HEK293 (cell line): Measurements from ENCODE around the gene UGT2B17.
"Not testable (repeated sequence)": the region's sequence is repeated elsewhere in the genome, so short reads cannot be mapped to it uniquely, and the experiment has no call there.

Source experiments
- CTCF ChIP-seq: fragments of 450-650 bp; formaldehyde crosslinking; IDR thresholded peaks from 2 replicates; pipeline ENCODE4 v1.5.1; 2016; ENCODE audit warnings: missing biosample characterization, missing genetic modification characterization
- FEZF1 ChIP-seq: fragments of 450-650 bp; formaldehyde crosslinking; IDR thresholded peaks from 2 replicates; pipeline ENCODE4 v1.5.1; 2016; ENCODE audit warnings: missing biosample characterization, missing genetic modification characterization
- KLF7 ChIP-seq: fragments of 450-650 bp; formaldehyde crosslinking; IDR thresholded peaks from 2 replicates; pipeline ENCODE4 v1.5.1; 2016; ENCODE audit warnings: missing biosample characterization, missing genetic modification characterization, borderline replicate concordance
- TSHZ1 ChIP-seq: fragments of 450-650 bp; formaldehyde crosslinking; IDR thresholded peaks from 2 replicates; pipeline ENCODE4 v1.5.1; 2016; ENCODE audit warnings: missing biosample characterization, missing genetic modification characterization, borderline replicate concordance
- YY1 ChIP-seq: fragments of 450-650 bp; formaldehyde crosslinking; IDR thresholded peaks from 2 replicates; pipeline ENCODE4 v1.5.1; 2018; ENCODE audit warnings: missing biosample characterization, missing genetic modification characterization
- ZEB2 ChIP-seq: fragments of 450-650 bp; formaldehyde crosslinking; IDR thresholded peaks from 2 replicates; pipeline ENCODE4 v1.5.1; 2016; ENCODE audit warnings: missing biosample characterization, missing genetic modification characterization
- ZFP3 ChIP-seq: fragments of 450-650 bp; formaldehyde crosslinking; IDR thresholded peaks from 2 replicates; pipeline ENCODE4 v1.5.1; 2016; ENCODE audit warnings: low read depth, missing biosample characterization, missing genetic modification characterization
- ZNF140 ChIP-seq: fragments of 450-650 bp; formaldehyde crosslinking; IDR thresholded peaks from 2 replicates; pipeline ENCODE4 v1.5.1; 2016; ENCODE audit warnings: missing biosample characterization, missing genetic modification characterization
- ZNF169 ChIP-seq: fragments of 450-650 bp; formaldehyde crosslinking; IDR thresholded peaks from 2 replicates; pipeline ENCODE4 v1.5.1; 2016; ENCODE audit warnings: missing biosample characterization, missing genetic modification characterization
- ZNF248 ChIP-seq: fragments of 450-650 bp; formaldehyde crosslinking; IDR thresholded peaks from 2 replicates; pipeline ENCODE4 v1.5.1; 2017; ENCODE audit warnings: missing biosample characterization, missing genetic modification characterization
- ZNF266 ChIP-seq: fragments of 450-650 bp; formaldehyde crosslinking; IDR thresholded peaks from 2 replicates; pipeline ENCODE4 v1.5.1; 2016; ENCODE audit warnings: missing biosample characterization, missing genetic modification characterization, low read depth
- ZNF311 ChIP-seq: fragments of 450-650 bp; formaldehyde crosslinking; IDR thresholded peaks from 2 replicates; pipeline ENCODE4 v1.5.1; 2017; ENCODE audit warnings: missing biosample characterization, missing genetic modification characterization, borderline replicate concordance
- ZNF639 ChIP-seq: fragments of 450-650 bp; formaldehyde crosslinking; IDR thresholded peaks from 2 replicates; pipeline ENCODE4 v1.5.1; 2016; ENCODE audit warnings: missing biosample characterization, missing genetic modification characterization
- ZNF76 ChIP-seq: fragments of 450-650 bp; formaldehyde crosslinking; IDR thresholded peaks from 2 replicates; pipeline ENCODE4; 2016; ENCODE audit warnings: low read depth, missing biosample characterization, missing genetic modification characterization, borderline replicate concordance

- not testable (repeated sequence) for TF ChIP-seq ZNF266; KLF7 (tag by site-specific recombination); YY1 (tag by site-specific recombination); ZNF140 (tag by site-specific recombination); ZEB2; FEZF1 (tag by site-specific recombination); CTCF; ZNF248 (tag by site-specific recombination); ZNF311 (tag by site-specific recombination); ZFP3 (tag by site-specific recombination); ZNF639 (tag by site-specific recombination); TSHZ1 (tag by site-specific recombination); ZNF76 (tag by site-specific recombination); ZNF169
Observed at GRCh38 chr4:68569036-68569435, 7.1 kb downstream of the UGT2B17 start.
